GM19467 (cell line): Measurements from ENCODE around the gene RYR3.

Source experiments
- ATAC-seq: cut with Tn5 transposase; IDR thresholded peaks from one replicate; pipeline ENCODE4 v1.9.1; 2021; ENCODE audit warnings: mild to moderate bottlenecking, moderate library complexity; ENCODE audit not compliant: unreplicated experiment

RYR3 gene

GRCh38 chr15:33380406-33380805 is 69.6 kb downstream of the RYR3 start:
- ATAC-seq: no peak

GRCh38 chr15:33382491-33382890 is 71.7 kb downstream of the RYR3 start:
- ATAC-seq: no peak

- no peak for ATAC-seq
Observed at GRCh38 chr15:33384307-33384706, 73.5 kb downstream of the RYR3 start.

- no peak for ATAC-seq
Observed at GRCh38 chr15:33392453-33392852, 81.7 kb downstream of the RYR3 start.

- ATAC-seq: no peak
Observed at GRCh38 chr15:33393546-33393945, 82.8 kb downstream of the RYR3 start.

- ATAC-seq: no peak
Observed at GRCh38 chr15:33395321-33395720, 84.6 kb downstream of the RYR3 start.

GRCh38 chr15:33395846-33396245 is 85.1 kb downstream of the RYR3 start:
- ATAC-seq: no peak

GRCh38 chr15:33396475-33396874 is 85.7 kb downstream of the RYR3 start:
- no peak for ATAC-seq

GRCh38 chr15:33398555-33398954 is 87.8 kb downstream of the RYR3 start:
- ATAC-seq: no peak

- ATAC-seq: no peak
Observed at GRCh38 chr15:33400941-33401340, 90.2 kb downstream of the RYR3 start.

GRCh38 chr15:33402600-33402999 is 91.8 kb downstream of the RYR3 start:
- ATAC-seq: no peak

GRCh38 chr15:33405096-33405495 is 94.3 kb downstream of the RYR3 start:
- ATAC-seq: no peak

- ATAC-seq: no peak
Observed at GRCh38 chr15:33411596-33412540, 101.1 kb downstream of the RYR3 start.

- no peak for ATAC-seq
Observed at GRCh38 chr15:33419701-33420100, 108.9 kb downstream of the RYR3 start.

GRCh38 chr15:33424025-33424424 is 113.3 kb downstream of the RYR3 start:
- no peak for ATAC-seq

GRCh38 chr15:33425142-33425541 is 114.4 kb downstream of the RYR3 start:
- ATAC-seq: no peak

- ATAC-seq: no peak
Observed at GRCh38 chr15:33430577-33430976, 119.8 kb downstream of the RYR3 start.

- no peak for ATAC-seq
Observed at GRCh38 chr15:33433821-33434220, 123.1 kb downstream of the RYR3 start.

- no peak for ATAC-seq
Observed at GRCh38 chr15:33438396-33438795, 127.6 kb downstream of the RYR3 start.

- no peak for ATAC-seq
Observed at GRCh38 chr15:33440900-33441299, 130.1 kb downstream of the RYR3 start.

- no peak for ATAC-seq
Observed at GRCh38 chr15:33442449-33442848, 131.7 kb downstream of the RYR3 start.

GRCh38 chr15:33443708-33444107 is 132.9 kb downstream of the RYR3 start:
- no peak for ATAC-seq

GRCh38 chr15:33445984-33446383 is 135.2 kb downstream of the RYR3 start:
- no peak for ATAC-seq
